Measurements from ENCODE around the gene HEG1. TPM values are rescaled to one million over a fixed set of nuclear protein-coding genes. Genes with fewer than 3 reads are reported as not detected.

The HEG1 gene
- total and polyA plus RNA-seq, 2 experiments from 2014 or later, result 27.2 to 27.3 TPM

DNA sequence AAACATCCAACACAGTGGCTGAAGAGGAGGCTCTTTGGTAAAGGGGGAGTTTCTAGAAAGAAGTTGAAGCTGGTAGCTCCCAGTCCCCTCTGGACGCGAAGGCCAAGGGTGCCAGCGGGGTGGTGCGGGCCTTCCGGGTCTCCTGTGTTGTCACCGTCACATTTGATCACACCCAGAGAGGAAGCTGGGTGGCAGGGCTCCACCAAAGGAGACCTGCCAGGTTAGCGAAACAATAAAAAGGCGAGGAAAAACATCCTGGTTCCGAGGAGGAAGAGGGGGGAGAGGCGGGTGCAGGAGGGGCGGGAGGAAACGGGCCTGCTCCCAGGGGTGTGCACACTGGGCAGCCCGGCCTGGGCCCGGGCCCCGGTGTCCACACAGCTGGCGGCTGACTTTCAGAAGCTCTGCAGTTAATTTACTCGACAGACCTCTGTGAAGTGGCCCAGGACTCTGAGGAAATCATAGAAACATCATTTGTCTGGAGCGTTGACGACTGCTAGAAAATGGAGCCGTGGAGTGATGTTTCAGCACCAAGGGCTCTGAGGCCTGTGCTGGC is 12.1 kb downstream of the HEG1 start:
- Histone ChIP-seq H3K4me2 (no peak overlapping the region), H3K79me2 (peaks cover 53% of the 10 kb centered on the region)
- 79% methylated on average over 18 of the region's 20 CpGs for WGBS (ENCODE audit: low lambda C conversion rate, missing lambda C conversion rate)

DNA sequence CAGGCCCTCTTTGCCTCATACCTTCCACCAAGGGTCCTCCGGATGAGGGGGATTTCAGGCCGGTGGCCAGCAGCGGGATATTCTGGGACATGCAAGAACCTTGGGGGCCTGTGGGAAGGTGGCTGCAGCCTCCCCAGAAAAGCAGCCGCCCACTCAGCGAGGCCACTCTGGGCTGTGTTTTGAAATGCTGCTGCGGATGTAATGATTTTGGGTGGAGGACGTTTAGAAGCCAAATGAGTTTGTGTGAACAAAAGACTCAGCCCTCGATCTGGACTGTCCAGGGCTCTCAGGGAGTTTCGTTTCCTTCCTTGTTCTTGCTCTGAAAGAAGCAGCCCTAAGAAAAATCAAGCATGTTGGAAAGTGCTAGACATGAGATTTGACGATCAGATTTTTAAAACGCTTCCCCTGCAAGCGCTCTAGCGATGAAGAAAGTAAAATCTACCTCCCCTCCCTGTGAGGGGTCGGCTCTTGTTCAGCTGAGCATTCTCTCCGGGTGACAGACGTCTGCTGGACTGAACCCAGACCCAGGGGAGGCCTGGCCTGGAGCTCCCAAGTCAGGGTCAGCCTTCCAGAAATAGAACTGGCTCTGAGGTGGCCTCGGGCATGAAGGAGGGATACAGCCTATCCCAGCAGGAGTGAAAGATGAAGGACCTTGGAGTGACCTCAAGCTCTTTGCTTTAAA is 12.9 kb downstream of the HEG1 start:
- TF ChIP-seq EZH2 (IDR thresholded peaks at IDR 0.05; ENCODE audit: borderline replicate concordance) (no peak), EZH2phosphoT487 (IDR thresholded peaks at IDR 0.05; ENCODE audit: low read depth, severe bottlenecking, unreplicated experiment) (no peak)
- TF ChIP-seq, protein P1, sequence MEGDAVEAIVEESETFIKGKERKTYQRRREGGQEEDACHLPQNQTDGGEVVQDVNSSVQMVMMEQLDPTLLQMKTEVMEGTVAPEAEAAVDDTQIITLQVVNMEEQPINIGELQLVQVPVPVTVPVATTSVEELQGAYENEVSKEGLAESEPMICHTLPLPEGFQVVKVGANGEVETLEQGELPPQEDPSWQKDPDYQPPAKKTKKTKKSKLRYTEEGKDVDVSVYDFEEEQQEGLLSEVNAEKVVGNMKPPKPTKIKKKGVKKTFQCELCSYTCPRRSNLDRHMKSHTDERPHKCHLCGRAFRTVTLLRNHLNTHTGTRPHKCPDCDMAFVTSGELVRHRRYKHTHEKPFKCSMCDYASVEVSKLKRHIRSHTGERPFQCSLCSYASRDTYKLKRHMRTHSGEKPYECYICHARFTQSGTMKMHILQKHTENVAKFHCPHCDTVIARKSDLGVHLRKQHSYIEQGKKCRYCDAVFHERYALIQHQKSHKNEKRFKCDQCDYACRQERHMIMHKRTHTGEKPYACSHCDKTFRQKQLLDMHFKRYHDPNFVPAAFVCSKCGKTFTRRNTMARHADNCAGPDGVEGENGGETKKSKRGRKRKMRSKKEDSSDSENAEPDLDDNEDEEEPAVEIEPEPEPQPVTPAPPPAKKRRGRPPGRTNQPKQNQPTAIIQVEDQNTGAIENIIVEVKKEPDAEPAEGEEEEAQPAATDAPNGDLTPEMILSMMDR (IDR thresholded peaks at IDR 0.05; ENCODE audit: poor library complexity), result no peak
- H3K9me3 ChIP-seq (ENCODE audit: low read depth), result no peaks in the 10 kb centered on the region
- peaks cover 32% of the 10 kb centered on the region for H3K4me1 ChIP-seq (ENCODE audit: insufficient read depth)
- H3K79me2 ChIP-seq, result peaks cover 50% of the 10 kb centered on the region
- H3K9me2 ChIP-seq (replicated peaks; ENCODE audit: insufficient read depth), result no peaks in the 10 kb centered on the region
- no peaks in the 10 kb centered on the region for H4K20me1 ChIP-seq (ENCODE audit: insufficient read depth, poor library complexity, severe bottlenecking)
- peak overlapping the region; percentile 35 for H2AFZ ChIP-seq
- H3K27ac ChIP-seq, result peak overlapping the region; percentile 68
- 58% methylated on average over 17 of the region's 17 CpGs for WGBS (ENCODE audit: low lambda C conversion rate, missing lambda C conversion rate)
- no peak for DNase-seq (ENCODE audit: low spot score)
- H3K4me3 ChIP-seq, result no peak overlapping the region
- H3K4me2 ChIP-seq, result peak overlapping the region; percentile 65
- no peaks in the 10 kb centered on the region for H3K27me3 ChIP-seq
- no peaks in the 10 kb centered on the region for H3K36me3 ChIP-seq (replicated peaks; ENCODE audit: insufficient read depth, low read depth)

More for the DNA sequence above, 12.1 kb downstream of the HEG1 start:
- H3K27me3 ChIP-seq, result no peaks in the 10 kb centered on the region
- H2AFZ ChIP-seq, result no peak overlapping the region
- peaks cover 31% of the 10 kb centered on the region for H3K4me1 ChIP-seq (ENCODE audit: insufficient read depth)
- H3K4me3 ChIP-seq, result no peak overlapping the region
- no peaks in the 10 kb centered on the region for H4K20me1 ChIP-seq (ENCODE audit: insufficient read depth, poor library complexity, severe bottlenecking)
- DNase-seq (ENCODE audit: low spot score), result no peak
- no peaks in the 10 kb centered on the region for H3K36me3 ChIP-seq (replicated peaks; ENCODE audit: insufficient read depth, low read depth)
- no peak for TF ChIP-seq EZH2phosphoT487 (IDR thresholded peaks at IDR 0.05; ENCODE audit: low read depth, severe bottlenecking, unreplicated experiment)
- TF ChIP-seq, protein P1 (IDR thresholded peaks at IDR 0.05; ENCODE audit: poor library complexity), result no peak
- TF ChIP-seq EZH2 (IDR thresholded peaks at IDR 0.05; ENCODE audit: borderline replicate concordance), result no peak
- no peaks in the 10 kb centered on the region for H3K9me3 ChIP-seq (ENCODE audit: low read depth)
- H3K27ac ChIP-seq, result peak overlapping the region; percentile 68
- no peaks in the 10 kb centered on the region for H3K9me2 ChIP-seq (replicated peaks; ENCODE audit: insufficient read depth)

DNA sequence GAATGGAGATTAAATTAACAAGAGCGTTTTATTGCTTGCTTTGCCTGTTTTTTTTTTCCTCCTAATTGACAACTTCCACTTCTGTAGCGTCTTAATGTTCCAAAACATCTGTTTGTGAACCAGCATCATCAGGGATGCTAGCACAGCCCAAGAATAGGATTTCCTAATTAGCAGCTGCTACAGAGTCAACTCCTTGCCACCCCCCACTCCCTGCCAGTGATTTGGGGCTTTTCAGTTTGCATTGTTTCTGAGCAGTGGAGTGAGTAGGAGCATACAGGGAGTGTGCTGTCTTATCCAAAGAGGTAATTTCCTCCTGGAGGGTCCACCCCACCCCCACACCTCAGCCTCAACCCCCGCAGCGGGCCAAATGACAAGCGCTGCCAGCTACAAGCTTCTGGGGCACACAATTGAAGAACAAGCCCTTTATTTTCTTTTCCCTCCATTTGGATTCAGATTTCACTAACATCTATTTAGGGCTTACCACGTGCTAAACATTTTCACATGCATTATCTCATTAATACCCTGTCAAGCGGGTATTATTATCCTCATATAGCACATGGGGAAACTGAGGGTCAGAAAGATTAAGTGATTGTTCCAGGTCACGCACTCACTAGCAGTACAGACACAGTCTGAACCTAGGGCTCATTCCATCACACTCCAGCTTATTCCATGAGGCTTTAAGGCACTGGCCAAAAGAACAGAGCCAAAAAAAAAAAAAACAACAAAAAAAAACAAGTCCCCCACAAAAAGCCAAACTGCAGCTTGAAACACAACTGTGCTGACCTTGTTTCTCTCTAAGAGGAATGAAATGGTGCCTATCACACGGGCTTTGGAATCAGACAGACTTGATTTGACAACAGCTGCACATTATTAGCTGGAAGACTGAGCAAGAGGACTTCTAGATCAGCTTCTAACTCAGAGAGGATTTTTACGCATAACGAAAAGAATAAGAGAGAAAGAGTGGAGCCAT is 16.4 kb downstream of the HEG1 start:
- no peaks in the 10 kb centered on the region for H3K27me3 ChIP-seq
- H3K27ac ChIP-seq, result peak overlapping the region; percentile 61
- H3K4me2 ChIP-seq, result peak overlapping the region; percentile 21
- peaks cover 48% of the 10 kb centered on the region for H3K79me2 ChIP-seq
- no peak for TF ChIP-seq EZH2phosphoT487 (IDR thresholded peaks at IDR 0.05; ENCODE audit: low read depth, severe bottlenecking, unreplicated experiment)
- TF ChIP-seq EZH2 (IDR thresholded peaks at IDR 0.05; ENCODE audit: borderline replicate concordance), result no peak
- TF ChIP-seq, protein P1 (IDR thresholded peaks at IDR 0.05; ENCODE audit: poor library complexity), result no peak
- no peaks in the 10 kb centered on the region for H4K20me1 ChIP-seq (ENCODE audit: insufficient read depth, poor library complexity, severe bottlenecking)
- WGBS (ENCODE audit: low lambda C conversion rate, missing lambda C conversion rate), result 60% methylated on average over 11 of the region's 11 CpGs
- no peak for DNase-seq (ENCODE audit: low spot score)
- peaks cover 4% of the 10 kb centered on the region for H3K9me3 ChIP-seq (ENCODE audit: low read depth)
- no peak overlapping the region for H2AFZ ChIP-seq
- no peaks in the 10 kb centered on the region for H3K9me2 ChIP-seq (replicated peaks; ENCODE audit: insufficient read depth)
- H3K4me1 ChIP-seq (ENCODE audit: insufficient read depth), result peaks cover 32% of the 10 kb centered on the region
- H3K36me3 ChIP-seq (replicated peaks; ENCODE audit: insufficient read depth, low read depth), result no peaks in the 10 kb centered on the region
- no peak overlapping the region for H3K4me3 ChIP-seq
